M059J (cell line): ENCODE data around the gene MIDN. TPM values are rescaled to one million over a fixed set of nuclear protein-coding genes. Genes with fewer than 3 reads are reported as not detected.
A peak's percentile ranks its signal among the peaks of the same experiment; 100 is the strongest.

Experiments used
- DNase-seq: peaks from one replicate; pipeline ENCODE4 v3.0.0-alpha.2; 2012; ENCODE audit warnings: low read depth
- total RNA-seq: library from RNA; depleted of rRNA; stranded (reverse); fragments of >200 nt; shearing (Covaris generic); gene quantifications from 2 replicates; pipeline ENCODE4 v1.2.3, GENCODE V29; 2014

MIDN gene
- total RNA-seq, 1 experiment from 2014 or later: 11.0 TPM

GRCh38 chr19:1269478-1270212 lies 21.3 kb downstream of the MIDN start:
- peak; percentile 90 for DNase-seq

GRCh38 chr19:1270213-1270853 lies 21.9 kb downstream of the MIDN start:
- DNase-seq: no peak

GRCh38 chr19:1270854-1271527 lies 22.6 kb downstream of the MIDN start:
- no peak for DNase-seq

DNA sequence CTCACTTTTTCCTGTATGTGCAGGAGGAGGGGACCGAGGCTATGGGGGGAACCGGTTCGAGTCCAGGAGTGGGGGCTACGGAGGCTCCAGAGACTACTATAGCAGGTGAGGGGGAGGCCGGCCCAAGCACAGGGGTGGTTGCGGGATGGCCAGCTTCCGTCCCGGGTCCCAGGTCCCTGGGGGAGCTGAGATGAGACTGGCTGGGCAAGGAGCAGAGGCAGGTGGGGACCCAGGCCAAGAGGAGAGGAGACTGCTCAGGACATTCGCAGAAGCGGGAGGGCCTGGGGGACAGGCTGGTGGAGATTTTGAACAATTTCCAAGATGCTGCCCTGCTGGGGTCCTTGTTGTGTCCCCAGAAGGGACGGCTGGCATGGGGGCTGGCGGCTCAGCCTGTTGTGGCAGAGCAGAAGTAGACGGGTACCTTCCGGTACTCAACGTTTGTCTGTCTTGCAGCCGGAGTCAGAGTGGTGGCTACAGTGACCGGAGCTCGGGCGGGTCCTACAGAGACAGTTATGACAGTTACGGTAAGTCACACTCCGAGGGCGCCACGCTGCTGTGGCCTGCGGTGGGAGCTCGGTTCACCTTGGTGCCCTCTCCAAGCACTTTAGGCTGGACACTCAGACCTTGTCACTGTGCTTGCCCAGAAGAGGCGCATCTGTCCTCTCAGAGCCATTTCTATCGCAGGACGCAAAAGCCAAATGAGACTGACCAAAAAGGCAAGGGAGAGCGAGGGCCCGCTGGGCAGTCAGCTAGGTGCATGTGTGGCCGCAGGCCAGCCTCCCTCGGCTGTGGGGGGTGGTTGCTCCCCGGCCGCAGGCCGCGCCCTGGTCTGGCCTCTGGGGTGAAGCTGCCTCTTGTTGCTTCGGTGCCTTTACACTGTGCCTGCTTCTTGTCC lies 23.4 kb downstream of the MIDN start:
- DNase-seq: no peak

- no peak for DNase-seq
These were observed 24.3 kb downstream of the MIDN start for GRCh38 chr19:1272423-1273262.

GRCh38 chr19:1273263-1274041 lies 25.1 kb downstream of the MIDN start:
- peak; percentile 15 for DNase-seq

DNA sequence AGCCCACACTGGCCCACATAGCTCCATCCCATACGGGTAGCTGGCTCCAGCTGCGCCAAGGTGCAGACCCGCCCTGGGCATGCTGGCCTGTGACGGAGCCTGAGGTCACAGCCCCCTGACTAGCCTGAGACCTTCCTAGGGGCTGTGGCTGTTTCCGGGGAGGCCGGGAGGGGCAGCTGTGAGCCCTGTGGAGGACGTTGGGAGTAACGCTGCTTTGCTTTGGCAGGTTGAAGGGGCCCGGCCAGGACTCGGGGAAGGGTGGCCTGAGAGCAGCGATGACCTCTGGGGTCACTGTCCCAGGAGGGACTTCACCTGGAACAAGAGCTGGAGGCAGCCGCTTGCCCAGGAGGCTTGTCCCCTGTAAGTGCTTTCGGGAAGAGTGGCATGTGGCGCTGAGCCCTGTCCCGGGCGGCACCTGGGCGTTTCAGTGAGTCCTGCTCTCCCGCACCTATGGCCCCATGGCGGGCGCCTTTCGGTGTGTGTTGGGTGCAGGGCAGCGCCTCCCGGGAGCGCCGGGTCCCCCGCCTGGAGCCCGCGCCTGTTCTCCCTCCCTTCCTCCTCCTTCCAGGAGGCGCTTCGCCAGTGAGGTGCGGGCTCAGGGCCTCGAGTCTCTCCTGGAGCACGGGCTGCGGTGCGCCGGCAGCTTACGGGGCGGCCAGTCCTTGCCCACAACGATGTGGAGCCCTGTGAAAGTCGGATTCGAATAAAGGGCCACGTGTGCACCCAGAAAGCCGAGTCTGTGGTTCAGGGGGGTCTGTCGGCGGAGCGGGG lies 25.9 kb downstream of the MIDN start:
- DNase-seq: no peak

DNA sequence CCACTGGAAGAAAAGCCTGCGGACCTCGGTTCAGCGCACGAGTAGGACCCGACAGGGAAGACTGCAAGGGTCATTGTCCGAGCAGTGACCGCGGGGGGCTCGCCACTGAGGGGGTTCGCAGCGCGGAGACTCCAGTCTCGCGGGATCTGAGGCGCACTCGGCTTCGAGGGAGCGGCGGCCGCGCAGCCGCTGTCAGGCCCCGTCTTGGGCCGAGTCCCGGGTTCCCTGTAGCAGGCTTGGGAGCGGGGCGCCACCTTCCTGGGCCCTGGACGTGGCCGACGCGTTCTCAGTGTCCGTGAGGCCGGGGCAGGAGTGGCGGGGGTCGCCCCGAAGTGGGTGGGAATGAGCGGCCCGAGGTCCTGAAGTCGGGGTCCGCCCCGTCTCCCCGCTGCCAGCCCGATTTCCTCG lies 26.5 kb downstream of the MIDN start:
- no peak for DNase-seq

DNA sequence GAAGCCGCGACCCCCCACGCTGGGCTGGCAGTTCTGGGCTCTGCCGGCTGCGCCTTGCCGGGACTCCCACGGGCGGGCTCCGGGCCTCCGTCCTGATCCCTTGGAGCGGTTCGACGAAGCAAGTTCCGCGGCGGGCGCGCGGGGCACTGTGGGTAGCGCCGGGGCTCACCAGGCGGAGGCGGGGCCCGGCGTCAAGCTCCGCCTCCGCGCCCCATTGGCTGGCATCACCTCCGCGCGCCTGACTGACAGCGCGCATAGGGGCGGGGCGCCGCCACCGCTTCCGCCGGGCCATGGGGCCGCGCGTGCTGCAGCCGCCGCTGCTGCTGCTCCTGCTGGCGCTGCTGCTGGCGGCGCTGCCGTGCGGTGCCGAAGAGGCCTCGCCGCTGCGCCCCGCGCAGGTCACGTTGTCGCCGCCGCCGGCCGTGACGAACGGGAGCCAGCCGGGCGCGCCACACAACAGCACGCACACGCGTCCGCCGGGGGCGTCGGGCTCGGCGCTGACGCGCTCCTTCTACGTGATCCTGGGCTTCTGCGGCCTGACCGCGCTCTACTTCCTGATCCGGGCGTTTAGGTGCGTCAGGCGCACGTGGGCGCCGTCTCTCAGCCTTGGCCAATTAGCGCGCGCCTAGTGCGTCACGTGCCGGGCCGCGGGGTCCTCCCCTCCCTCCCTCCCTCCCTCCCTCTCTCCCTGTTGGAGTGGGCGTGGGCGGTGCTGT lies 27.0 kb downstream of the MIDN start, which contains the start of gene FAM174C:
FAM174C (plus strand) TSS at position 271 of the 716 bp plus-strand sequence; CDS start at position 291, 20 bp downstream.
- DNase-seq: peak; percentile 96

GRCh38 chr19:1275976-1276627 lies 27.7 kb downstream of the MIDN start:
- DNase-seq: no peak

GRCh38 chr19:1276628-1277022 lies 28.2 kb downstream of the MIDN start:
- DNase-seq: no peak

DNA sequence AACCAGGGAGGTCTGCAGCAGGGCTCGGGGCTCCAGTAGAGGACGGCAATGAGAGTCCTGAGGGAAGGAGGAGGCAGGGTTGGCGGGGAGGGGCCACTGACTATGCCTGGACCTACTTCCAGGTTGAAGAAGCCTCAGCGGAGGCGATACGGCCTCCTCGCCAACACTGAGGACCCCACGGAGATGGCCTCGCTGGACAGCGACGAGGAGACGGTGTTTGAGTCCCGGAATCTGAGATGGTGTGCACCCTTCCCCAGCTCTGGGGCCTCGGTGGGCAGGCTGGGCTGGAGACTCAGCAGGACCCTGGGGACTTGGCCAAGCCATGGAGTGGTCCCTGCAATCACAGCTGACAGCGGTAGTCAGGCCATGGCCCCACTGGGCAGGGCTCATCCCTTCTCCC lies 28.7 kb downstream of the MIDN start:
- no peak for DNase-seq

DNA sequence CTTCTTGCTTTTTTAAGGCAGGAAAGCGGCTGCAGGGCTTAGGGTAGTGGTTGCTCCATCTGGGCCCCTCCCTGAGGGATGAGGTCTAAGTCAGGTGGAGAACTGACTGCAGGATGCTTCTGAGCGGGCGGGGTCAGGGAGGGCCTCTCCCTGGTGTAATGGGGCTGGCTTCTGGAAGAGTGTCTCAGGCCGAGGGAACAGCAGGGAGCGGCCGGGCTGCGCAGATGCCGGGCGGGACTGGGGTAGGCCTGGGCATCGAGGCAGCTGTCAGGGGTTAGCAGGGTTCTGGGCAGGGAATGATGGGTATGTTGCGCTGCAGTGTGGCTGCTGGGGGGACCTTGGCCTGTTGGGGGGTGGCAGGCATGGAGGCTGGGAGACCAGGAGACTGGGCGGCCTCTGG lies 29.7 kb downstream of the MIDN start:
- no peak for DNase-seq

- no peak for DNase-seq
These were observed 30.6 kb downstream of the MIDN start for GRCh38 chr19:1278713-1279660.

DNA sequence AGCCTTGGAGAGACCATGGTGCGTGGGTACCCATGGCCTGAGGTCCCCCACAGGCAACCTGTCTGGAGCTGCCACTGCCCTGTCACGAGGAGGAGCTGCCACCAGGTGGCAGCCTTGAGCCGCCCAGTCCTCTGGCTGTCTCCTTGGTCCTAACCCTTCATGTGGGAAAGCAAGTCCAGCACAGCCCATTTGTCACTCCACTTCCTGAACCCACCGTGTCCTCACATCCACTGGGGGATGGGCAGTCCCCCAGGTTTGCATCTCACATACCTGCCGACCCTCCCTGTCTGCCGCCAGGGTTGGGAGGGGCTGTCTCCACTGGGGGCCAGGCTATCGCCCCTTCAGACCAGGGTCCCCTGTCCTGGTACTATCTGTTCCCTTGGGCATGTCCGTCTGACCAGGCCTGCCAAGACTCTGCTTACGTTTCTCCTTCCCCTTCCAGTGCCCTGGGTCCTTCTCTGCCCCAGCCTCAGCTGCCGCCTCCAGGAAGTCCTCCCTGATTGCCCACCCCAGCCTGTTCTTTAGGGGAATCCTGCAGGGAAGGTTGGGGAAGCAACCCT lies 31.5 kb downstream of the MIDN start:
- peak; percentile 81 for DNase-seq
